ENCODE measurements around the gene ACSM2B. TPM values are rescaled to one million over a fixed set of nuclear protein-coding genes. Genes with fewer than 3 reads are reported as not detected.
"Not testable (repeated sequence)": the region's sequence is repeated elsewhere in the genome, so short reads cannot be mapped to it uniquely, and the experiment has no call there.

Gene ACSM2B
- total RNA-seq, 1 experiment from 2014 or later: not detected

DNA sequence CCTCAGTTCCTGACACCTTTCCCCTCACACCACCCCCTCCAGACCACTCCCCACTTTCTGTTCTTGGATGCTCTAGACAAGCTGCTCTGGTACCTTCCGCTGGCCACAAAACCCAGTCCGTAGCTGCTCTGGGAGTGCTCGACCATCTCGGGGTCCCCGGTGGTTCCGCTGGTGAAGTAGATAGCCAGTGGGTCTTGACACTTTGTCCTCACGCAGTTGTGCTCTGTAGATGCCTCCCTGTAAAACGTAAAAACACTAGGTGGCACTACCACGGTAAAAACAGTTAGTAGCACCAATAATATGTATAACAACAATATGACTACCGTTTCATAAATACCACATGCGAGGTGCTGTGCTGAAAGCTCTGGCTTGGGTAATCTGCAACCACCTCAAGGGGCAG is 26.0 kb upstream of the ACSM2B start:
- POLR2A ChIA-PET (ENCODE audit: low non-redundant PET); CTCF ChIA-PET; H3K4me1 ChIP-seq (ENCODE audit: insufficient read depth, low read length, poor library complexity, severe bottlenecking); intact Hi-C loops (cut with micrococcal nuclease; ENCODE audit: unreplicated experiment); H3K27me3 ChIP-seq (replicated peaks; ENCODE audit: insufficient read depth, low read depth, low read length, poor library complexity); BruUV-seq (replicated peaks); H3K9me3 ChIP-seq (ENCODE audit: low read depth, low read length, poor library complexity, severe bottlenecking); H3K36me3 ChIP-seq (ENCODE audit: insufficient read depth, low read length, poor library complexity, severe bottlenecking); H3K4me3 ChIP-seq (ENCODE audit: low read depth, low read length, poor library complexity, severe bottlenecking); H3K27ac ChIP-seq (ENCODE audit: low read depth, low read length, poor library complexity, severe bottlenecking); DNase-seq (ENCODE audit: low spot score): not testable (repeated sequence)
- TF ChIP-seq, protein P1, sequence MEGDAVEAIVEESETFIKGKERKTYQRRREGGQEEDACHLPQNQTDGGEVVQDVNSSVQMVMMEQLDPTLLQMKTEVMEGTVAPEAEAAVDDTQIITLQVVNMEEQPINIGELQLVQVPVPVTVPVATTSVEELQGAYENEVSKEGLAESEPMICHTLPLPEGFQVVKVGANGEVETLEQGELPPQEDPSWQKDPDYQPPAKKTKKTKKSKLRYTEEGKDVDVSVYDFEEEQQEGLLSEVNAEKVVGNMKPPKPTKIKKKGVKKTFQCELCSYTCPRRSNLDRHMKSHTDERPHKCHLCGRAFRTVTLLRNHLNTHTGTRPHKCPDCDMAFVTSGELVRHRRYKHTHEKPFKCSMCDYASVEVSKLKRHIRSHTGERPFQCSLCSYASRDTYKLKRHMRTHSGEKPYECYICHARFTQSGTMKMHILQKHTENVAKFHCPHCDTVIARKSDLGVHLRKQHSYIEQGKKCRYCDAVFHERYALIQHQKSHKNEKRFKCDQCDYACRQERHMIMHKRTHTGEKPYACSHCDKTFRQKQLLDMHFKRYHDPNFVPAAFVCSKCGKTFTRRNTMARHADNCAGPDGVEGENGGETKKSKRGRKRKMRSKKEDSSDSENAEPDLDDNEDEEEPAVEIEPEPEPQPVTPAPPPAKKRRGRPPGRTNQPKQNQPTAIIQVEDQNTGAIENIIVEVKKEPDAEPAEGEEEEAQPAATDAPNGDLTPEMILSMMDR (conservative IDR thresholded peaks at IDR 0.05; ENCODE audit: low read depth, low read length): peak; percentile 28; the same call in 1 of the 2 replicates

DNA sequence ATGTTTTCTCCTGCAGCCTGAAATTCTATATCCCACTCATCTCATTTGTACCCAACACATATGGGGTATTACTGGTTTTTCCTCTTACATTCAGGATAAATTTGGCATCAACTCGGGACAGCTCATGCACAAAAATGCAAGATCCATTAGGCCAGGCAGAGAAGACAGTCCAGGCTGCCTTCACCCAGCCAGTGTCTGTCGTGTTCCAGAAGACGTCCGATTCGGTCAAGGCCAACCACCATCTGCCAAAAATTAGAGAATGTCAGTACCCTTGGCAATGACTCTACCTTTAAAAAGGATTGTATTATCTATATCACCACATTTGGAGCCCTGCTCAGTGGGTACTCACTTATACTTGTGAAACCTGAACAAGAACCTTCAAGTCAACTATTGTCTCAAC is 23.3 kb upstream of the ACSM2B start:
- H3K9me3 ChIP-seq (ENCODE audit: low read depth, low read length, poor library complexity, severe bottlenecking); H3K27me3 ChIP-seq (replicated peaks; ENCODE audit: insufficient read depth, low read depth, low read length, poor library complexity); POLR2A ChIA-PET (ENCODE audit: low non-redundant PET); H3K27ac ChIP-seq (ENCODE audit: low read depth, low read length, poor library complexity, severe bottlenecking); H3K4me3 ChIP-seq (ENCODE audit: low read depth, low read length, poor library complexity, severe bottlenecking); H3K4me1 ChIP-seq (ENCODE audit: insufficient read depth, low read length, poor library complexity, severe bottlenecking); BruUV-seq (replicated peaks); CTCF ChIA-PET; H3K36me3 ChIP-seq (ENCODE audit: insufficient read depth, low read length, poor library complexity, severe bottlenecking); intact Hi-C loops (cut with micrococcal nuclease; ENCODE audit: unreplicated experiment); DNase-seq (ENCODE audit: low spot score): not testable (repeated sequence)

DNA sequence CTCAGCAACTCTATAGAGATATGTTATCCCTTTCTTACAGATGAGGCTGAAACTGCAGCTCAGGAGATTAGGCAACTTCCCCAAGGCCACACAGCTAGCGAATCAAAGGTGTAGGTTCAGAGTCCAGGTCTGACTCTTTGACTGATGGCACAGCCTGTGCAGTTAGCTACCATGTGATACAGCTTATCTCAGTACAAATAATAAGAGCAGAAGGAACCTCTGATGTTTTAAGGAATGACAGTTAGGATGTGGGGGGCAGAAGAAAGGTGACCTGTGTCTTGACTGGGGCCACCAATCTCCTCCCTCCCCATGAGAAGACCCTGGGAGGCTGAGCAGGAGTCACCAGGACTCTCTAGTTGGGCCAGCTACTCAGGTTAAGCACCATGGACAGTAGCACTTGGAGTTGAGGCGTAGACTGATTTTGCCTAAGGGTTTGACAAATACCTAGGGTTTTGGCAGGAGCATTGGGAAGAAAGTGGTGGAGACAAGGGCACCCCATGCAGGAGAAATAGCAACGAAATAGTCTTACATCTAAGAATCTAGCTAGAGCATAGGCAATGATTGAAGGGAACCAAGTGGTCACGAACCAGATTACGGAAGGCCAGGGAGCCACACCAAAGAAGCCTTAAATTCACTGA is 22.8 kb upstream of the ACSM2B start:
- no TSS peak for BruUV-seq (replicated peaks)
- no peaks in the 10 kb centered on the region for H3K27me3 ChIP-seq (replicated peaks; ENCODE audit: insufficient read depth, low read depth, low read length, poor library complexity)
- H3K9me3 ChIP-seq (ENCODE audit: low read depth, low read length, poor library complexity, severe bottlenecking): no peaks in the 10 kb centered on the region
- intact Hi-C loops (cut with micrococcal nuclease; ENCODE audit: unreplicated experiment): no loop called here
- TF ChIP-seq EZH2 (IDR thresholded peaks at IDR 0.05; ENCODE audit: borderline replicate concordance, low read depth, low read length, poor library complexity, severe bottlenecking): no peak
- TF ChIP-seq, protein P1 (conservative IDR thresholded peaks at IDR 0.05; ENCODE audit: low read depth, low read length): no peak
- no peaks in the 10 kb centered on the region for H3K4me1 ChIP-seq (ENCODE audit: insufficient read depth, low read length, poor library complexity, severe bottlenecking)
- CTCF ChIA-PET: no interaction called here
- POLR2A ChIA-PET (ENCODE audit: low non-redundant PET): no interaction called here
- no peak overlapping the region for H3K27ac ChIP-seq (ENCODE audit: low read depth, low read length, poor library complexity, severe bottlenecking)
- no peak for DNase-seq (ENCODE audit: low spot score)
- no peaks in the 10 kb centered on the region for H3K36me3 ChIP-seq (ENCODE audit: insufficient read depth, low read length, poor library complexity, severe bottlenecking)
- H3K4me3 ChIP-seq (ENCODE audit: low read depth, low read length, poor library complexity, severe bottlenecking): no peak overlapping the region

DNA sequence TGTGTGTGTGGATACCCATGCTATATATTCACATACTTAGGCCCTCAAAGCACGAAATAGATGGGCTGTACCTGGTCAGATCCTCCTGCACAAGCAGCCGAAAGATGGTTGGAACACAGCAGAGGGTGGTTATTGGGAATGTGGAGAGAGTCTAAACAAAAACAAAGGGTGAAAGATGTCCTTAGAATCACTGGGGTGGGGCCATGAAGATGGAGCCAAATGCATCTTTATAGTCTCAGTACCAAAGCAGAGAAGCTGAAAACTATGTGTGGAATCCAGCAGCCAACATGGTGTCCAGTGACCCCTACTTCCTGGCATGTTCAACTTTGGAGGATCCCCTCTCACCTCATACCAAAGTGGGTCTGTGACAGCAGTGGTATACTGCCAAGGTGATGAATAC is 19.5 kb upstream of the ACSM2B start:
- H3K36me3 ChIP-seq (ENCODE audit: insufficient read depth, low read length, poor library complexity, severe bottlenecking); H3K27ac ChIP-seq (ENCODE audit: low read depth, low read length, poor library complexity, severe bottlenecking); DNase-seq (ENCODE audit: low spot score); H3K4me1 ChIP-seq (ENCODE audit: insufficient read depth, low read length, poor library complexity, severe bottlenecking); POLR2A ChIA-PET (ENCODE audit: low non-redundant PET); H3K4me3 ChIP-seq (ENCODE audit: low read depth, low read length, poor library complexity, severe bottlenecking); H3K9me3 ChIP-seq (ENCODE audit: low read depth, low read length, poor library complexity, severe bottlenecking); BruUV-seq (replicated peaks); CTCF ChIA-PET; intact Hi-C loops (cut with micrococcal nuclease; ENCODE audit: unreplicated experiment); H3K27me3 ChIP-seq (replicated peaks; ENCODE audit: insufficient read depth, low read depth, low read length, poor library complexity): not testable (repeated sequence)

DNA sequence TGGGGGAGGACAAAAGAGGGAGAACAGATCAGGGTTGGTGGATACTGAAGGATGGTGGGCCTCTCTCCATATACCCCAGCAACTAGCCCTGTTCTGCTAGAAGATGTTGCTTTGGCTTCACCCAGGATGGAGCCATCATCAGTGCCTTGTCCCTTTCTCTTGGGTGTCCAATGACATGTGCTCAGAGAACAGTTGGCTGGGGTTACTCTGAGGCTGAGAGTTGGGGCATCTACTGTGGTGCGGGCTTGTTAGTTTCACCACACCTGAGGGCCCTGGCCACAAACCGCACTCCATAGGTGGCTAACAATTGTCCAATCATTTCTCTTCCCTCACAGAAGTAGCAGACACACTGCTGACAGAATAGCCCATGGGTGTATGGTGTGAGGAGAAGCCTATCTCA is 18.9 kb upstream of the ACSM2B start:
- intact Hi-C loops (cut with micrococcal nuclease; ENCODE audit: unreplicated experiment); CTCF ChIA-PET; H3K4me1 ChIP-seq (ENCODE audit: insufficient read depth, low read length, poor library complexity, severe bottlenecking); DNase-seq (ENCODE audit: low spot score); BruUV-seq (replicated peaks); H3K36me3 ChIP-seq (ENCODE audit: insufficient read depth, low read length, poor library complexity, severe bottlenecking); H3K4me3 ChIP-seq (ENCODE audit: low read depth, low read length, poor library complexity, severe bottlenecking); H3K9me3 ChIP-seq (ENCODE audit: low read depth, low read length, poor library complexity, severe bottlenecking); H3K27ac ChIP-seq (ENCODE audit: low read depth, low read length, poor library complexity, severe bottlenecking); POLR2A ChIA-PET (ENCODE audit: low non-redundant PET); H3K27me3 ChIP-seq (replicated peaks; ENCODE audit: insufficient read depth, low read depth, low read length, poor library complexity): not testable (repeated sequence)

DNA sequence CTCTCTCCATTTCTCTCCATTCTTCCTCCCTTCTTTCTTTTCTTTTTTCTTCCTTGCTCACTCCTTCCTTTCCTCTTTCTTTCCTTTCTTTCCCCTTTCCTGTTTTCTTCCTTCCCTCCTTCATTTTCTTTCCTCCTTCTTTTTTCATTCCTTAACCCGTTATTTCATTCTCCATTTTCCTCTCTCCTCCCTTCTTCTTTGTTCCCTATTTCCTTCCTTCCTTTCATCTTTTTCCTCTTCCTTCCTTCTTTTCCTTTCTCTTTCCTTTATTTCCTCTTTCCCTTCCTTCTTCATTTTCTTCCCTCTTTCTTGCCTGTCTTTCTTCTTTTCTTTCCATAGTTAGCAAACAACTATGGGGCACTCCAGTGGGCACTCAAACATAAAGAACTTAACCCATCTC is 16.6 kb upstream of the ACSM2B start:
- BruUV-seq (replicated peaks); H3K9me3 ChIP-seq (ENCODE audit: low read depth, low read length, poor library complexity, severe bottlenecking); H3K4me1 ChIP-seq (ENCODE audit: insufficient read depth, low read length, poor library complexity, severe bottlenecking); H3K27ac ChIP-seq (ENCODE audit: low read depth, low read length, poor library complexity, severe bottlenecking); H3K4me3 ChIP-seq (ENCODE audit: low read depth, low read length, poor library complexity, severe bottlenecking); H3K36me3 ChIP-seq (ENCODE audit: insufficient read depth, low read length, poor library complexity, severe bottlenecking); CTCF ChIA-PET; DNase-seq (ENCODE audit: low spot score); H3K27me3 ChIP-seq (replicated peaks; ENCODE audit: insufficient read depth, low read depth, low read length, poor library complexity); POLR2A ChIA-PET (ENCODE audit: low non-redundant PET); intact Hi-C loops (cut with micrococcal nuclease; ENCODE audit: unreplicated experiment): not testable (repeated sequence)
